ENCODE measurements around the gene VIPAS39.

GRCh38 chr14:77498120-77498979 is 40.9 kb upstream of the VIPAS39 start, which contains the start of gene ISM2:
- no peak for TF ChIP-seq CTCF (conservative IDR thresholded peaks at IDR 0.05; ENCODE audit: low read depth, low read length)
- TF ChIP-seq EZH2 (IDR thresholded peaks at IDR 0.05; ENCODE audit: borderline replicate concordance, low read depth, low read length, poor library complexity, severe bottlenecking), result no peak

All from A673 (cell line).